Measurements from ENCODE around the gene C1orf105. TPM values are rescaled to one million over a fixed set of nuclear protein-coding genes. Genes with fewer than 3 reads are reported as not detected.

Gene C1orf105
- total and polyA plus RNA-seq, 2 of the 8 experiments (the other 6 are each of a cell fraction or from before 2014, with no cell fraction given) = not detected

- Histone ChIP-seq H3K79me1 (ENCODE audit: low read depth, low read length) (no peaks in the 10 kb centered on the region), H3K36me3 (ENCODE audit: control insufficient read depth in 2 of 4, insufficient read depth in 4 of 4, low read length in 3 of 4) (no peaks in the 10 kb centered on the region), H3K23me2 (ENCODE audit: low read depth, low read length) (no peaks in the 10 kb centered on the region), H2AK5ac (ENCODE audit: low read depth, low read length) (no peak overlapping the region), H4K20me1 (replicated peaks in 1 of 2; ENCODE audit: control insufficient read depth in 1 of 2, insufficient read depth in 2 of 2, low read length in 2 of 2) (no peaks in the 10 kb centered on the region), H2AFZ (ENCODE audit: low read length) (no peak overlapping the region), H2BK5ac (ENCODE audit: low read depth, low read length) (no peak overlapping the region), H2BK20ac (ENCODE audit: low read length) (no peak overlapping the region), H3K9me3 (ENCODE audit: insufficient read depth in 2 of 2, low read depth in 1 of 2, low read length in 1 of 2) (no peaks in the 10 kb centered on the region), H4K8ac (ENCODE audit: extremely low read depth, insufficient read depth, low read length) (no peak overlapping the region), H2BK120ac (replicated peaks; ENCODE audit: low read depth, low read length) (no peak overlapping the region), H3K4me1 (replicated peaks in 1 of 4; ENCODE audit: control insufficient read depth in 3 of 4, insufficient read depth in 4 of 4, low read length in 3 of 4) (peaks cover 2 to 5% (median 4%) of the 10 kb centered on the region in 4 experiments; a peak in 5 of 7 replicates), H3K4me3 (ENCODE audit: extremely low read depth in 1 of 4, insufficient read depth in 2 of 4, low read depth in 3 of 4, low read length in 4 of 4) (no peak overlapping the region), H4K91ac (replicated peaks; ENCODE audit: insufficient read length, low read length) (no peak overlapping the region), H2BK12ac (ENCODE audit: low read depth, low read length) (no peak overlapping the region), H3K27me3 (replicated peaks in 1 of 4; ENCODE audit: control insufficient read depth in 3 of 4, extremely low read depth in 1 of 4, insufficient read depth in 3 of 4, low read length in 3 of 4) (no peaks in the 10 kb centered on the region), H3K9ac (replicated peaks in 1 of 4; ENCODE audit: extremely low read depth in 1 of 4, low read depth in 3 of 4, low read length in 3 of 4) (no peak overlapping the region), H2BK15ac (ENCODE audit: low read length) (no peak overlapping the region), H3K23ac (ENCODE audit: insufficient read length) (no peak overlapping the region), H3K4ac (replicated peaks; ENCODE audit: insufficient read length, low read depth, low read length) (no peak overlapping the region), H3K27ac (ENCODE audit: low read depth, low read length) (no peak overlapping the region), H4K5ac (ENCODE audit: insufficient read length, low read depth, low read length) (no peak overlapping the region), H3K18ac (ENCODE audit: extremely low read depth, low read length) (no peak overlapping the region), H3K4me2 (ENCODE audit: insufficient read depth in 1 of 2, low read depth in 2 of 2, low read length in 2 of 2) (no peak overlapping the region), H3K14ac (ENCODE audit: insufficient read length) (no peak overlapping the region), H3K79me2 (ENCODE audit: control insufficient read depth in 1 of 2, insufficient read depth in 2 of 2, low read length in 2 of 2) (no peaks in the 10 kb centered on the region), H3K56ac (replicated peaks; ENCODE audit: insufficient read length, low read depth, low read length) (no peak overlapping the region)
- POLR2A ChIA-PET (ENCODE audit: partially characterized antibody) = no interaction called here
- WGBS, 2 experiments (ENCODE audit: extremely low coverage in 1 of 2, insufficient coverage in 1 of 2, insufficient read length in 1 of 2, insufficient replicate concordance in 2 of 2, low coverage in 1 of 2, low lambda C conversion rate in 2 of 2, missing lambda C conversion rate in 1 of 2) = 90% methylated on average over 1 of the region's 1 CpG; no CpG with 5 or more reads in 1 of the 2 experiments
- CTCF ChIA-PET (ENCODE audit: partially characterized antibody) = interaction anchor here (0.7 to 4.2 kb wide), 16 partner anchors 10 to 600 kb away, joined by 3 to 32 read pairs (median 4); no protein-coding TSS in a partner anchor
- DNase-seq (ENCODE audit: low read depth in 1 of 2, low spot score in 2 of 2) (no peak), FAIRE-seq (no peak)
- no peak for TF ChIP-seq NRF1 (IDR thresholded peaks at IDR 0.05; ENCODE audit: low read depth, low read length)
- TF ChIP-seq CHD1 (IDR thresholded peaks at IDR 0.05; ENCODE audit: low read depth, low read length) = no peak
- TF ChIP-seq MAFK (IDR thresholded peaks at IDR 0.05; ENCODE audit: low read depth, low read length) = no peak
- no peak for TF ChIP-seq SP1 (IDR thresholded peaks at IDR 0.05; ENCODE audit: low read depth, low read length)
- no peak for TF ChIP-seq RXRA (IDR thresholded peaks at IDR 0.05; ENCODE audit: insufficient read depth, low read depth, low read length)
- no peak for TF ChIP-seq TBP (IDR thresholded peaks at IDR 0.05; ENCODE audit: low read depth, low read length)
- TF ChIP-seq CHD2 (IDR thresholded peaks at IDR 0.05; ENCODE audit: low read length) = no peak
- no peak for TF ChIP-seq BCL11A (IDR thresholded peaks at IDR 0.05; ENCODE audit: low read depth in 2 of 2, low read length in 2 of 2)
- no peak for TF ChIP-seq SUZ12 (IDR thresholded peaks at IDR 0.05; ENCODE audit: low read length)
- TF ChIP-seq HDAC2 (IDR thresholded peaks at IDR 0.05; ENCODE audit: borderline replicate concordance in 1 of 2, low read depth in 2 of 2, low read length in 2 of 2) = no peak
- no peak for TF ChIP-seq RAD21 (IDR thresholded peaks at IDR 0.05 in 1 of 2, conservative IDR thresholded peaks at IDR 0.05 in 1 of 2; ENCODE audit: low read depth in 2 of 2, low read length in 2 of 2)
- no peak for TF ChIP-seq SRF (IDR thresholded peaks at IDR 0.05; ENCODE audit: low read depth, low read length)
- TF ChIP-seq EZH2 (IDR thresholded peaks at IDR 0.05; ENCODE audit: low read depth, low read length, severe bottlenecking) = no peak
- TF ChIP-seq GTF2F1 (IDR thresholded peaks at IDR 0.05; ENCODE audit: borderline replicate concordance, low read depth, low read length) = no peak
- no peak for TF ChIP-seq CBX8 (IDR thresholded peaks at IDR 0.05; ENCODE audit: borderline replicate concordance, low read depth, low read length)
These were observed 19.8 kb upstream of the C1orf105 start for GRCh38 chr1:172400722-172401105.
